Activated T-cell treated with anti-CD3 and anti-CD28 coated beads, Interleukin-2, amount 50 U/mL, for 48 hours (primary cell): ENCODE results near the gene CPXM2.

Experiments used
- DNase-seq, 2 experiments: peaks; one replicate each; pipeline ENCODE4 v3.0.0-alpha.2; 2020

CPXM2 gene

GRCh38 chr10:123795196-123795780, 96.3 kb downstream of the CPXM2 start:
- no peak for DNase-seq

GRCh38 chr10:123792248-123792978, 99.2 kb downstream of the CPXM2 start:
- no peak for DNase-seq

GRCh38 chr10:123790132-123790885, 101.3 kb downstream of the CPXM2 start:
- no peak for DNase-seq

- no peak for DNase-seq
Measured at GRCh38 chr10:123788981-123789380, 102.6 kb downstream of the CPXM2 start.

GRCh38 chr10:123787566-123787965, 104.0 kb downstream of the CPXM2 start:
- no peak for DNase-seq

- no peak for DNase-seq
Measured at GRCh38 chr10:123786896-123787295, 104.7 kb downstream of the CPXM2 start.

- DNase-seq: no peak
Measured at GRCh38 chr10:123786306-123786705, 105.3 kb downstream of the CPXM2 start.

- DNase-seq: no peak
Measured at GRCh38 chr10:123784646-123785045, 107.0 kb downstream of the CPXM2 start.

- DNase-seq: no peak
Measured at GRCh38 chr10:123784216-123784615, 107.4 kb downstream of the CPXM2 start.

- no peak for DNase-seq
Measured at GRCh38 chr10:123783296-123783695, 108.3 kb downstream of the CPXM2 start.

- no peak for DNase-seq
Measured at GRCh38 chr10:123782549-123782948, 109.1 kb downstream of the CPXM2 start.

- DNase-seq: no peak
Measured at GRCh38 chr10:123781956-123782500, 109.6 kb downstream of the CPXM2 start.

GRCh38 chr10:123781324-123781900, 110.2 kb downstream of the CPXM2 start:
- DNase-seq: no peak

GRCh38 chr10:123778719-123779517, 112.7 kb downstream of the CPXM2 start:
- no peak for DNase-seq

- DNase-seq: no peak
Measured at GRCh38 chr10:123777881-123778280, 113.7 kb downstream of the CPXM2 start.

- DNase-seq: no peak
Measured at GRCh38 chr10:123774132-123774742, 117.4 kb downstream of the CPXM2 start.

- peak; percentile 23 to 34 for DNase-seq
Measured at GRCh38 chr10:123772645-123773508, 118.7 kb downstream of the CPXM2 start.

GRCh38 chr10:123771877-123772644, 119.5 kb downstream of the CPXM2 start:
- peak in 1 of 2 experiments; percentile 15 for DNase-seq

- no peak for DNase-seq
Measured at GRCh38 chr10:123769647-123770046, 122.0 kb downstream of the CPXM2 start.

- no peak for DNase-seq
Measured at GRCh38 chr10:123766761-123767160, 124.8 kb downstream of the CPXM2 start.
